Prostate gland (tissue), 2 donors: ENCODE data around the gene TSC22D1.

ENCODE experiments used
- POLR2A ChIP-seq: fragments of 450-650 bp; IDR thresholded peaks from one replicate; pipeline ENCODE4 v1.6.1; 2016; ENCODE audit warnings: antibody characterized with exemption, mild to moderate bottlenecking
- POLR2AphosphoS5 ChIP-seq: sonication (generic); formaldehyde crosslinking; IDR thresholded peaks from one replicate; pipeline ENCODE4 v1.6.1; 2017; ENCODE audit warnings: antibody characterized with exemption
- TF ChIP-seq, protein P1 (sequence below), 4 experiments: fragments of 200-600 bp in 2 of 4; fragments of 450-650 bp in 2 of 4; sonication (generic) in 2 of 4; IDR thresholded peaks; 1 replicate in 3 of 4; 2 replicates in 1 of 4; pipeline ENCODE4 v1.5.1; 2016 to 2019; ENCODE audit warnings: antibody characterized with exemption in 4 of 4, mild to moderate bottlenecking in 2 of 4, moderate library complexity in 2 of 4

DNA sequence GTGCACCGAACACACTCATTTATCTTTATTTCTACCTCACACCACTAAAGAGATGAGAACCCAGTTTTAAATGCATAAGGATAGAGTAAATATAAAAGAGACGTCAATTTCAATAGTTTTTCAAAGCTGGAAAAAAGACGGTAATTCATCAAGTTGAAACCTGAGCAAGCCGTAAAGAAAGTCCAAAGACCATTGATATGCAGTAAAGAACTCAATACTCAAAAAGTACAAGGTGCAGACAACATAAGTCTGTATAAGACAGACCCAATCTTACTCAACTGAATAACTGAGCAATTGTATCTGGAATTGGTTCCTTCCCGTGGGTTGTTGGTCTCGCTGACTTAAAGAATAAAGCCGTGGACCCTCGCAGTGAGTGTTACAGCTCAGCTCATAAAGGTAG is 120.4 kb downstream of the TSC22D1 start:
- TF ChIP-seq, protein P1, sequence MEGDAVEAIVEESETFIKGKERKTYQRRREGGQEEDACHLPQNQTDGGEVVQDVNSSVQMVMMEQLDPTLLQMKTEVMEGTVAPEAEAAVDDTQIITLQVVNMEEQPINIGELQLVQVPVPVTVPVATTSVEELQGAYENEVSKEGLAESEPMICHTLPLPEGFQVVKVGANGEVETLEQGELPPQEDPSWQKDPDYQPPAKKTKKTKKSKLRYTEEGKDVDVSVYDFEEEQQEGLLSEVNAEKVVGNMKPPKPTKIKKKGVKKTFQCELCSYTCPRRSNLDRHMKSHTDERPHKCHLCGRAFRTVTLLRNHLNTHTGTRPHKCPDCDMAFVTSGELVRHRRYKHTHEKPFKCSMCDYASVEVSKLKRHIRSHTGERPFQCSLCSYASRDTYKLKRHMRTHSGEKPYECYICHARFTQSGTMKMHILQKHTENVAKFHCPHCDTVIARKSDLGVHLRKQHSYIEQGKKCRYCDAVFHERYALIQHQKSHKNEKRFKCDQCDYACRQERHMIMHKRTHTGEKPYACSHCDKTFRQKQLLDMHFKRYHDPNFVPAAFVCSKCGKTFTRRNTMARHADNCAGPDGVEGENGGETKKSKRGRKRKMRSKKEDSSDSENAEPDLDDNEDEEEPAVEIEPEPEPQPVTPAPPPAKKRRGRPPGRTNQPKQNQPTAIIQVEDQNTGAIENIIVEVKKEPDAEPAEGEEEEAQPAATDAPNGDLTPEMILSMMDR (IDR thresholded peaks at IDR 0.05), result no peak
- no peak for TF ChIP-seq POLR2AphosphoS5
- TF ChIP-seq POLR2A, result no peak
